LNCAP (cell line): ENCODE data around the gene DEFB128.

Experiments
- CTCF ChIP-seq: fragments of 450-650 bp; IDR thresholded peaks from 2 replicates; pipeline ENCODE4 v1.5.1; 2017; ENCODE audit warnings: mild to moderate bottlenecking

DEFB128 gene

GRCh38 chr20:198225-198624, 8.7 kb upstream of the DEFB128 start:
- no peak for TF ChIP-seq CTCF

DNA sequence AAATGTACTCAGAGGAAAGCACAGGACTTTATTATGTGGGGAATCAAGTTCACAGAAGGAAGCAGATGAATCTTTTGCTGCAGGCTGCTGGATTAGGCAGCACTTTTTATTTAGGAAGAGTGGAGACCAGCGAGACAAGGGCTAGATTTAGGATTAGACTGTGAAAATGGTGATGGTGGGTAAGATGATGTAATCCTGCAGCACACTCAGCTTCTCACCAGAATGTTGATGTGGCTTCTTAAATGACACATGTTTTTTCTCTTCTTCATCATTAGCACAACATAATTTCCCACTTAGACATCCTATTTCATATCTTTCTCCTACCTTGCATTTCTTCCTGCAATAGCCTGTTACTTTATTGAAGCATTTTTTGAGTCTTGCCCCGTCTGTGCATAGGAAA, 1.8 kb downstream of the DEFB128 start:
- TF ChIP-seq CTCF: no peak

DNA sequence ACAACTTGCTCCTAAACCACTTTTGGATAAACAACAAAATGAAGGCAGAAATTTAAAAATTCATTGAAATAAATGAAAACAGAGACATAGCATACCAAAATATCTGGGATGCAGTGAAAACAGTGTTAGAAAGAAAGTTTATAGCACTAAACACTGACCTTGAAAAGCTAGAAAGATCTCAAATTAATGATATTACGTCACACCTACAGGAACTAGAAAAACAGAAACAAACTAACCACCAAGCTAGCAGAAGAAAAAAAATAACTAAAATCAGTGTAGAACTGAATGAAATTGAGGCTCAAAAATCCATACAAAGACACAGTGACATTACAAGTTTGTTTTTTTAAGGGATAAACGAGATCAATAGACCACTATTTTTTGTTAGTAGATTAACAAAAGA, 5.2 kb downstream of the DEFB128 start:
- TF ChIP-seq CTCF: no peak

- TF ChIP-seq CTCF: no peak
Measured at GRCh38 chr20:168876-169275, 20.6 kb downstream of the DEFB128 start.

DNA sequence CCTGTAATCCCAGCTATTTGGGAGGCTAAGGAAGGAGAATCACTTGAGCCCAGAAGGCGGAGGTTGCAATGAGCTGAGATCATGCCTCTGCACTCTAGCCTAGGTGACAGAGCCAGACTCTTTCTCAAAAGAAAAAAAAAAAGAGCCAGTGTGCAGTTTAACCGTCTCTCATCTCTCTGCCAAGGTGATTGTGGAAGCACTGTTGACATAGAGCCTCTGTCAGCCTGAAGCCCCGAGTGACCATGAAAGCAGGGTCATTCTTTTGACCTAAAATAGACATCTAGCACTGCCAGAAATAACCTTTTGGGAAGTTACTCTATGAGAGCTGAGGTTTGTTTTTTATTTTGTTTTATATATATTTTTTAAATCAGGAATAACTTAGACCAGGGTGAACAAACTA, 24.9 kb downstream of the DEFB128 start:
- TF ChIP-seq CTCF: no peak

- TF ChIP-seq CTCF: no peak
Measured at GRCh38 chr20:157154-157553, 32.4 kb downstream of the DEFB128 start, which contains the start of gene DEFB127. Gene DEFB127, plus strand, starts transcription at chr20:157454. Its CDS starts 91 bp downstream, at chr20:157545.

DNA sequence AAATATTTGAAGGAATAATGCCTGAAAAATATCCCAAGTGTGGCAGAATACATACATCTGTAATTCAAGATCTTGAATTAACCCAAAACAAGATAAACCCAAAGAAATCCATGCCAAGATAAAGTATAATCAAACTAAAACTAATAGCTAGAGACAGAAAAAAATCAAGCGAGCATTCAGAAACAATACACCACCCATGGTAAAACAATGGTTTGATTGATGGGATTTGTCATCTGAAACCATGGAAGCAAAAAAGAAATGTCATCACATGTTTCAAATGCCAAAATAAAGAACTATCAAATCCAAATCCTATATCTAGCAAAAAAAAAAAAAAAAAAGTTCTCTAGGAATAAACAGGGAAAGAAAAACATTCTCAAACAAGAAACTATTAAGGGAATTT, 37.4 kb downstream of the DEFB128 start:
- no peak for TF ChIP-seq CTCF

GRCh38 chr20:145877-146276, 43.6 kb downstream of the DEFB128 start:
- no peak for TF ChIP-seq CTCF
